WERI-Rb-1 (cell line): ENCODE data around the gene FEV.
A peak's percentile ranks its signal among the peaks of the same experiment; 100 is the strongest.

Source experiments
- DNase-seq: peaks from one replicate; pipeline ENCODE4 v3.0.0-alpha.2; 2020
- H3K27ac ChIP-seq: fragments of 250-450 bp; sonication (Bioruptor Pico); 2 replicates; pipeline ENCODE4 v1.5.1; 2020; ENCODE audit warnings: mild to moderate bottlenecking, moderate library complexity
- H3K27me3 ChIP-seq: fragments of 250-450 bp; sonication (Bioruptor Pico); 2 replicates; pipeline ENCODE4 v1.5.1; 2021; ENCODE audit warnings: mild to moderate bottlenecking, low read depth, moderate library complexity; ENCODE audit not compliant: insufficient read depth, severe bottlenecking
- H3K36me3 ChIP-seq: fragments of 250-450 bp; sonication (Bioruptor Pico); 2 replicates; pipeline ENCODE4 v1.5.1; 2020; ENCODE audit warnings: mild to moderate bottlenecking, moderate library complexity
- H3K4me3 ChIP-seq: 2 replicates; pipeline ENCODE4 v1.5.1; 2011; ENCODE audit warnings: low read depth, mild to moderate bottlenecking, control low read depth, low read length
- H3K9me3 ChIP-seq: fragments of 250-450 bp; sonication (Bioruptor Pico); 2 replicates; pipeline ENCODE4 v1.5.1; 2021; ENCODE audit warnings: mild to moderate bottlenecking, moderate library complexity; ENCODE audit not compliant: severe bottlenecking
- TF ChIP-seq, protein P1 (sequence below): IDR thresholded peaks from 2 replicates; pipeline ENCODE4 v1.5.1; 2011; ENCODE audit warnings: low read depth, mild to moderate bottlenecking, control low read depth, inconsistent platforms, low read length

FEV gene

DNA sequence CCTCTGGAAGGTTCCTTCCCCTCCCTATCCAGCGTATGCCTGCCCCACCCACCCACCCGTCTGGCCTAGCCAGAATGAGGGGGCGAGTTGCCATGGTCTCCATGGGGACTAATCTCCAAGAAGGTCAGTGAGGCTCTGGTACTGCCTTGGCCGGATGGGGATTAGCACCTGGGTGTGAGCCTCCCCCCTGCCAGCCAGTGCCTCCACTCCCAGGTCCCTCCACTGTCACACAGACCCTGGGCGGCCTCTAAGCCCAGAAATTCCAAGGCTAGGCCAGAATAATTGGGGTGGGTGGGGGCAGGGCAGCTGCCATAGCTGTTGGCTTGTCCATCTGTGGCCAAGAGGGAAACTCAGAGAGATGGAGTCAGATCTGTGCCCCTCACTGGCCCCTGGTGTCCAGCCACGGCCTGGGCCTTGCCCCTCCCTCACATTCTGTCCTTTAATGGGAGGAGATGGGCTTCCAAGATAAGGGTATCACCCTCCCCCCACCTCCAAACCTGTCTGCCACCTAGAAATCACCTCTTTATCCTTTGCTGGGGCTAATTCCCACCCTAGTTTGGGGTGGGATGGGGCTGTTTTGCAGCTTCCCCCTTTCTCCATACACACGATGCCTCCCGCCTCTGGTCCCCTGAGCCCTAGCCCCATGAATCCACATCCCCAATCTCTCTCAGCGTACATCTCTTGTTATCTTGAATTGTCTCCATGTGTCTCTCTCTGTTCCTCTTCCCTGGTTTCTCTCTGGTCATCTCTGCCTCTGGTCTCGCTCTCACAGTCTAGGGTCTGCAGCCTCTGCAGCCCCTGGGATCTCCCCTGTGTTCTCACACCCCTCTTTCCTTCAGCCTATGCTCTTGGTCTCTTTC, 14.3 kb upstream of the FEV start:
- DNase-seq: peak; percentile 96
- H3K27ac ChIP-seq: peak overlapping the region; percentile 99
- H3K27me3 ChIP-seq: no peaks in the 10 kb centered on the region
- no peaks in the 10 kb centered on the region for H3K36me3 ChIP-seq
- TF ChIP-seq, protein P1, sequence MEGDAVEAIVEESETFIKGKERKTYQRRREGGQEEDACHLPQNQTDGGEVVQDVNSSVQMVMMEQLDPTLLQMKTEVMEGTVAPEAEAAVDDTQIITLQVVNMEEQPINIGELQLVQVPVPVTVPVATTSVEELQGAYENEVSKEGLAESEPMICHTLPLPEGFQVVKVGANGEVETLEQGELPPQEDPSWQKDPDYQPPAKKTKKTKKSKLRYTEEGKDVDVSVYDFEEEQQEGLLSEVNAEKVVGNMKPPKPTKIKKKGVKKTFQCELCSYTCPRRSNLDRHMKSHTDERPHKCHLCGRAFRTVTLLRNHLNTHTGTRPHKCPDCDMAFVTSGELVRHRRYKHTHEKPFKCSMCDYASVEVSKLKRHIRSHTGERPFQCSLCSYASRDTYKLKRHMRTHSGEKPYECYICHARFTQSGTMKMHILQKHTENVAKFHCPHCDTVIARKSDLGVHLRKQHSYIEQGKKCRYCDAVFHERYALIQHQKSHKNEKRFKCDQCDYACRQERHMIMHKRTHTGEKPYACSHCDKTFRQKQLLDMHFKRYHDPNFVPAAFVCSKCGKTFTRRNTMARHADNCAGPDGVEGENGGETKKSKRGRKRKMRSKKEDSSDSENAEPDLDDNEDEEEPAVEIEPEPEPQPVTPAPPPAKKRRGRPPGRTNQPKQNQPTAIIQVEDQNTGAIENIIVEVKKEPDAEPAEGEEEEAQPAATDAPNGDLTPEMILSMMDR: no peak
- H3K4me3 ChIP-seq: peak overlapping the region; percentile 28
- H3K9me3 ChIP-seq: no peaks in the 10 kb centered on the region

DNA sequence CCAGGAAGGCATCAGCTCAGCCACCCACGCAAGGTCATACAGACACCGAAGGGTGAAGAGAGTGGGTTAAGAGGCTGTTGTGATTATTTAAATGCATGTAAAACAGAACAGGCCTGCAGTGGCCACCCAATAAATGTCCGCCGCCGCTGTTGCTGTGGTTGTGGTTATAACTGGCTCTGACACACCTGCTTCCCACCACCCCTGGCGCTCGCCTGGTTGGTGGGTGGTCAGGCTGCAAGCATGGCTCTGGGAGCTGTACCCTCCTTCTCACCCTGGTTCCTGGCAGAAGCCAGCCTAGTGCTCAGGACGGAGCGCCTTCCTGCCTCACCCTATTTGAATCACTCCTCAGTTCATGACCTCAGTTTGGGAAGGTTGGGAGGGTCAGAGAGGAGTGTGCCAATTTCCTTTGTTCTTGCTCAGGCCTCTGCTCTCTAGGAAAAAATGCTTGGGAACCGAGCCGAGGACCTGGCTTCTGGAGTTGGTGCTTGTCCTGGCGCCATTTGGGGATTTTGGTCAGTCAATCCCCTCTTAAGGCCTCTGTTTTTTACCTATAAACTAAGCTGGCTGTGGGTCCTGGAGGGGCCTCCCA, 13.5 kb upstream of the FEV start:
- Histone ChIP-seq H3K36me3 (no peaks in the 10 kb centered on the region), H3K9me3 (no peaks in the 10 kb centered on the region), H3K27ac (peak overlapping the region; percentile 99), H3K27me3 (no peaks in the 10 kb centered on the region), H3K4me3 (no peak overlapping the region)
- DNase-seq: no peak
- TF ChIP-seq, protein P1: no peak

DNA sequence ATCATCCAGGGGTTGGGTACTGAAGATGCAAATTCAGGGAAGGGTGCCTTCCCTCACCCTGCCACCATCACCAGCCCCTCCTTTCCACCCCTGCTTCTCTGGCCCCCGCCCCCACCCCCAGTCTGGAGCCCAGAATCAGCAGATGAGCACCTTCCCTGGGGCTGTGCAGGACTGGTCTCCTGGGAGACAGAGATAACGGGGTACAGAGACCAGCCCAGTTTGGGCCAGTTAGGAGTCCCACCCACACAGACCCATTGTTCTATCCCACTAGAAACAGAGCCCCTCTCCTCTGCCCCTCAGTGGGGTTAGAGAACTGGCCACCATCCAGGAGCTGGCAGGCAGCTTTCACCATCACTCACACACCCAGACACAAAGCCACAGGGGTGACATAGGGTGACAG, 12.7 kb upstream of the FEV start:
- Histone ChIP-seq H3K4me3 (no peak overlapping the region), H3K36me3 (no peaks in the 10 kb centered on the region), H3K9me3 (no peaks in the 10 kb centered on the region), H3K27ac (peak overlapping the region; percentile 99), H3K27me3 (no peaks in the 10 kb centered on the region)
- no peak for DNase-seq
- TF ChIP-seq, protein P1: no peak

DNA sequence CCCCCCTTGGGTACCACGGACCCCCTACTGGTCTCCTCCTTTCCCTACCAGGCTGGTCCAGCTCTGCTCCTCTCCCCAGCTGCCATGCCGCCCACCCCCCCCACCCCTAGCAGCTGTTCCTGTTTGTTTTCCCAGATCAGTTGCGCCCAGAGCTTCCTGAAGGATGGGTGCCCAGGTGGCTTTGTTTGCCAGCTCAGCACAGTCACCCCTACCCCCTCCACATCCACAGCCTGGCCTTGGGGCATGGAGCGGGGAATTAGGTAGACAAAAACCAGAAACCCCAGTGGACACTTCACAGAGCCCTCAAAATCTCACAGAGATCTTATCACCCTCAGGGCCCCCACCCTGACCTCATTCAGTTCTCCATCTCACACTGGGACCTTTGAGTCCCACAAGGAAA, 12.0 kb upstream of the FEV start:
- H3K4me3 ChIP-seq: no peak overlapping the region
- no peak for DNase-seq
- H3K27me3 ChIP-seq: no peaks in the 10 kb centered on the region
- no peaks in the 10 kb centered on the region for H3K36me3 ChIP-seq
- H3K27ac ChIP-seq: peak overlapping the region; percentile 99
- no peaks in the 10 kb centered on the region for H3K9me3 ChIP-seq
- TF ChIP-seq, protein P1: no peak

DNA sequence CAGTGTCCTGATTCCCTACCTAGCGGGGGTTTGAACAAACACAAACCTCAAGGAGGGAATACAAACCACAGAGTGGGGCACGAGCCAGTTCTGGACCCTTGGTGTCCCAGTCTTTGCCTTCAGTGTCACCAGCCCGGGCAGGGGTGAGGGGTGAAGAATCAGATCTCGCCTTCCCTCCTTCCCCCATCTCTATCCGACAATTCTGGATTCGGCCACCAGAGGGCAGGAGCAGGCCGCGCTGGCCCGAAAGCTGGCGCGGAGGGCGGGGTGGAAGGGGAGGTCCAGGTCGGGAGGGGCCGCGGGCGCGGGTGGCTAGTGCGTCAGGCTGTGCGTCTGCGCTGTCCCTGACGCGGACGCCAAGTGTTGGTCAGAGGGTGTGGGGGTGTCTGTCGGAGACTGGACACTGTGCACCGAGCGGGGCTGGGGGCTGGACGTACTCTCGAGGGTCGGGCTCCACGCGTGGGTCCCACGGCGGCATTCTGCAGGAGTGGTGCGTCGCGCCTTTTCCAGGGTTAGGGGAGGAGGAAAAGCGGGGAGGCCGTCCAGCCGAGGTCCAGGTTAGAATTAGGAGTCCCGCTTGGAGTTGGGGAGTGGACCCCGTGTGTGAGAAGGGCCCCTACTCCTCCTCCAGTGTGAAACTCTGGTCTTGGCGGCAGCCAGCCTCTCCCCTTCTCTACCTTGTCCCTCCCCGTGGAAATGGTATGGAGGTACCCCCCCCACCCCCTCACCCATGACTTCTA, 11.2 kb upstream of the FEV start:
- Histone ChIP-seq H3K4me3 (peak overlapping the region; percentile 48), H3K36me3 (no peaks in the 10 kb centered on the region), H3K27me3 (no peaks in the 10 kb centered on the region), H3K27ac (peak overlapping the region; percentile 99), H3K9me3 (no peaks in the 10 kb centered on the region)
- DNase-seq: peak; percentile 94
- TF ChIP-seq, protein P1: peak; percentile 86
